Psoas muscle (tissue), 8 donors: ENCODE data around the gene SPRED1. TPM values are rescaled to one million over a fixed set of nuclear protein-coding genes. Genes with fewer than 3 reads are reported as not detected.

Experiments used
- ATAC-seq, 4 donors: fragments of 200-7000 bp; cut with Tn5 transposase; one replicate each; pipeline ENCODE4 v1.9.1; 2020; ENCODE audit warnings: moderate library complexity in 3 of 4, mild to moderate bottlenecking in 2 of 4
- DNase-seq, 2 donors: peaks; one replicate each; pipeline ENCODE4 v3.0.0-alpha.2; 2020
- H3K27ac ChIP-seq: fragments of 200-600 bp; one replicate; pipeline ENCODE4 v1.8.0; 2022
- H3K27me3 ChIP-seq, 3 donors: fragments of 200-600 bp in 1 of 3; one replicate each; pipeline versions ENCODE4 v1.6.1 to v1.8.0; 2013 to 2022; ENCODE audit warnings: low read length in 2 of 3, mild to moderate bottlenecking in 2 of 3, moderate library complexity in 1 of 3; ENCODE audit not compliant: insufficient read depth in 3 of 3
- H3K36me3 ChIP-seq, 2 donors: fragments of 200-600 bp in 1 of 2; one replicate each; pipeline versions ENCODE4 v1.6.1 to v1.8.0; 2013 to 2022; ENCODE audit warnings: low read depth in 1 of 2, mild to moderate bottlenecking in 1 of 2, moderate library complexity in 1 of 2; ENCODE audit not compliant: insufficient read depth in 1 of 2
- H3K4me1 ChIP-seq: fragments of 200-600 bp; one replicate; pipeline ENCODE4 v1.8.0; 2022
- H3K4me3 ChIP-seq: fragments of 200-600 bp; one replicate; pipeline ENCODE4 v1.8.0; 2022; ENCODE audit warnings: mild to moderate bottlenecking
- H3K9me3 ChIP-seq: fragments of 200-600 bp; one replicate; pipeline ENCODE4 v1.8.0; 2022
- WGBS, 3 donors: extraction: QIAGEN DNeasy Blood & Tissue Kit; methylation state at CpG; one replicate each; pipeline versions ENCODE4 v1.1.6 to v1.1.7; 2013; 5-methylcytosine and 5-hydroxymethylcytosine counted together
- intact Hi-C, 2 donors: fragments of 100-400 bp; cut with DNase I; formaldehyde crosslinking; loops; one replicate each; pipeline versions ENCODE4 v1.11.0 to v1.14.2; 2022
- long read RNA-seq, 2 donors: library from polyadenylated mRNA; unstranded; transcript quantifications; one replicate each; pipeline ENCODE4 v2.0.0, GENCODE V29; 2021
- polyA plus RNA-seq, 3 donors: library from polyadenylated mRNA; stranded (reverse); fragments of 200-250 nt; gene quantifications; one replicate each; pipeline ENCODE4 v1.2.3, GENCODE V29; 2013
- total RNA-seq, 4 donors: library from RNA; stranded (reverse); fragmentation: NEBNext Ultra II Directional in 2 of 4; extraction: Animal tissue kit (Norgen Biotek cat#: 25700) in 2 of 4; gene quantifications; one replicate each; pipeline versions ENCODE4 v1.2.1 to v1.2.4, GENCODE V29; 2021 to 2023
- TF ChIP-seq, protein P1 (sequence below): fragments of 200-600 bp; IDR thresholded peaks from one replicate; pipeline ENCODE4 v1.8.0; 2022; ENCODE audit warnings: antibody characterized with exemption
- donor health status: healthy with polysubstance abuse.
- donor health status: DM: no; HTN: no; CAD: no; lungs with moderate emphysema.
- donor health status: Bipolar disorder and iron deficiency.
- donor health status: healthy.
- donor health status: DM: yes; HTN: yes; CAD: no.
- donor health status: DM: no; HTN: no; CAD: no.
- donor health status: DM: no; HTN: no; CAD: no.
- donor health status: DM: yes; HTN: yes; CAD: no.

Gene SPRED1
- total RNA-seq (1 to 10 TPM; 4.2 to 7.1 (median 5.7) TPM), polyA plus RNA-seq (1 to 10 TPM in 2 of 3 donors, under 1 TPM in 1; 0.98 to 2.0 (median 1.8) TPM)
- long read RNA-seq, donor 1, full-length matches to known transcripts: 9 of 10 reads
- long read RNA-seq, donor 1, partial matches to known transcripts: 0 of 10 reads
- long read RNA-seq, donor 1, other reads (novel, unspliced or antisense): 1 of 10 reads
- long read RNA-seq, donor 2, full-length matches to known transcripts: 7 of 8 reads
- long read RNA-seq, donor 2, partial matches to known transcripts: 0 of 8 reads
- long read RNA-seq, donor 2, other reads (novel, unspliced or antisense): 1 of 8 reads

DNA sequence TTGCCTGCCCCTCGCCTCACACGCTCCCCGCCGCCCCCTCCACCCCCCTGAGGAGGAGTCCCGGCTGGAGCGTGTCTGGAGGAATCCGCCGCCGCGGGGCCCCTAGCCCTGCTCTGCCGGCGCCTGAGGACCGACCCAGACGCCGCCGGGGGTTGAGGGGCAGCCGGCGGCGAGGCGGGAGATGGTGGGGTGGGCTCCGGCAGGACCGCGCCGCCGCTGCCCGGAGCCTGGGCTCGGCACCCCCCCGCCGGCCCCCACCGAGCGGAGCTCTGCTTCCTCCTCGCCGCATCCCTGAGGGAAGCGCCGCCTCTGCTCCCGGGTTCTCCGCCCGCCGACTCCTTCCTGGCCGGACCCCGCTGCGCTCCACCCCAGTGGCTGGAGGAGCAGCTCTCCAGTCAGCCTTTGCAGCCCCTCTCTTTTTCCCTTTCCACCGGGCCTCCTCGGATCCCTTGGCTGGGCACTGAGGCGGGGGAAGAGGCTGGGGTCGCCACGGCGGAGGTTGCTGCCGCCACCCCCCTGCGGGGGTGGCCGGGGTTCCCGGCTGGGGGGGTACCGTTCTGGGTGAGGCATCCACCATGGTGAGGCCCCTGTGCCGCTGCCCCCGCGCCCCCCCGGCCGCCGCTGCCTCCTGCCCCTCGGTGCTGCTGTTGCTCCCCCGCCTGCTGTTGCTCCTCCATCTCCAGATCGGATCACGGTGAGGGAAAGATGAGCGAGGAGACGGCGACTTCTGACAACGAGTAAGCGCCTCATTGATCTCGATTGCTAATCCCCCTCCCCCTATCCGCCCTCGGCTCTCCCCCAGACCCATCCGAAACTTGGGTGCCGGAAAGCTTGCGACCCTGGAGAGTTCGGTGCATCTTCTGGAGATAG is at the start of gene SPRED1:
Gene SPRED1, plus strand, starts transcription at position 356 of the 870 bp plus-strand sequence. Its CDS starts 350 bp downstream, at position 706.
- intact Hi-C loops: loop anchor here in 1 of 2 donors (5.0 to 10.0 kb wide), 4 partner anchors 55 to 180 kb away; no protein-coding TSS in a partner anchor
- Histone ChIP-seq H3K27me3 (no peaks in the 10 kb centered on the region), H3K4me3 (peak within 1 kb of the TSS; percentile 90), H3K36me3 (no peaks in the 10 kb centered on the region), H3K9me3 (no peaks in the 10 kb centered on the region), H3K4me1 (peaks cover 3% of the 10 kb centered on the region), H3K27ac (peak within 1 kb of the TSS; percentile 93)
- WGBS, 3 donors: 0 to 1% (median 0%) methylated on average over 44 to 75 of the region's 75 CpGs
- DNase-seq: peak; percentile 81 to 86
- peak; percentile 62 to 72 (median 68) for ATAC-seq
- TF ChIP-seq, protein P1, sequence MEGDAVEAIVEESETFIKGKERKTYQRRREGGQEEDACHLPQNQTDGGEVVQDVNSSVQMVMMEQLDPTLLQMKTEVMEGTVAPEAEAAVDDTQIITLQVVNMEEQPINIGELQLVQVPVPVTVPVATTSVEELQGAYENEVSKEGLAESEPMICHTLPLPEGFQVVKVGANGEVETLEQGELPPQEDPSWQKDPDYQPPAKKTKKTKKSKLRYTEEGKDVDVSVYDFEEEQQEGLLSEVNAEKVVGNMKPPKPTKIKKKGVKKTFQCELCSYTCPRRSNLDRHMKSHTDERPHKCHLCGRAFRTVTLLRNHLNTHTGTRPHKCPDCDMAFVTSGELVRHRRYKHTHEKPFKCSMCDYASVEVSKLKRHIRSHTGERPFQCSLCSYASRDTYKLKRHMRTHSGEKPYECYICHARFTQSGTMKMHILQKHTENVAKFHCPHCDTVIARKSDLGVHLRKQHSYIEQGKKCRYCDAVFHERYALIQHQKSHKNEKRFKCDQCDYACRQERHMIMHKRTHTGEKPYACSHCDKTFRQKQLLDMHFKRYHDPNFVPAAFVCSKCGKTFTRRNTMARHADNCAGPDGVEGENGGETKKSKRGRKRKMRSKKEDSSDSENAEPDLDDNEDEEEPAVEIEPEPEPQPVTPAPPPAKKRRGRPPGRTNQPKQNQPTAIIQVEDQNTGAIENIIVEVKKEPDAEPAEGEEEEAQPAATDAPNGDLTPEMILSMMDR: no peak

DNA sequence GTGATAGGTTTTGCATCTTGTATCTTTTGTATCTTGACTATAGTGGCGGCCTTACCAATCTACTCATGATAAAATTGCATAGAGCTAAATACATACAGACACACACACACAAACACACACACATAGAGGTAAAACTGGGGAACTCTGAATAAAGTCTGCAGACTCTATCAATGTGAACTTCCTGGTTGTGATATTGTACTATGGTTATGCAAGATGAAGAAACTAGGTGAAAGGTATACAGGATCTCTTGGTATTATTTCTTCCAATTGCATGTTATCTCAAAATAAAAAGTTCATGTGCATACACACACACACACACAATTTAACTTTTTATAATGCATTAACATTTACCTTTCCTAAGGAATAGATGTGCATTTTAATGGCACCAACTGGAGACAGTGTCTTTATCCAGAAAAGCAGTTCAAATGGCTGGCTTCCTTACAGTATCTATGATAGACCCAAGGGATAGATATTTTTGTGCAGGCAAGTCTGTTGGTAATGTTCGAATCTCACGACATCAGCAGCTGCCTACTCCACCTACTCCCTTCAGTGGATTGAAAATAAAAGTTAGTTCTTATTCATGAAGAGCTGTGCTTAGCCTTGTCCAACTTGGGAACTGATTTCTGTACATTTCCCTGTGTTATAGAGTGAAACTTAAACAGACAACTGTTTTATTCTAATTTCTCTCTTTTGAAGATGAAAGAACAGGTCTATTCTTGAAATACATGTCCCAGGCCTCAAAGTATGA is 46.9 kb upstream of the SPRED1 start:
- no peaks in the 10 kb centered on the region for H3K36me3 ChIP-seq
- intact Hi-C loops: no loop called here
- H3K4me3 ChIP-seq: no peak overlapping the region
- TF ChIP-seq, protein P1: no peak
- H3K4me1 ChIP-seq: no peaks in the 10 kb centered on the region
- 47 to 60% (median 53%) methylated on average over 3 of the region's 3 CpGs for WGBS, 3 donors
- H3K27me3 ChIP-seq: peaks cover 0 to 4% (median 2%) of the 10 kb centered on the region in 3 donors
- ATAC-seq: no peak
- no peaks in the 10 kb centered on the region for H3K9me3 ChIP-seq
- no peak overlapping the region for H3K27ac ChIP-seq
- no peak for DNase-seq

DNA sequence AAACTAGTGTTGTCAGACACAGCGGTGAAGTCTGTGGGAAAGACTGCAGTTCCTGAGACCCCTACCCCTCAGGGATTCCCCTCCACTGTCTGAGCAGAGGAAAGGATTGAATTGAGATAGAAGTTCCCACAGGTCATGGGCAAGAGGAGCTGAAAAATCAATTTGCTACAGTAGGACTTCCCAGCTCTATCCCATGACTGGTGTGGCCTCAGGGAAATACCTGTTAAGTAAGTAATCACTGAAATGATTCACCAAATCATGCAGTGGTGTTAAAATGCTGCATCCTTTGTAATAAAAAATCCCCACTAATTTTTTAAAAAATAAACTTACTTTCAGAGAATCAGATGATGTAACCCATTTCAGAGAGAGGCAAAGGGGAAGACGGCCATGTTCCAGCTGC is 45.0 kb upstream of the SPRED1 start:
- TF ChIP-seq, protein P1: no peak
- H3K4me1 ChIP-seq: no peaks in the 10 kb centered on the region
- no peak for DNase-seq
- H3K36me3 ChIP-seq: no peaks in the 10 kb centered on the region
- no peaks in the 10 kb centered on the region for H3K9me3 ChIP-seq
- no peak overlapping the region for H3K27ac ChIP-seq
- WGBS, 3 donors: 61 to 74% (median 69%) methylated on average over 2 of the region's 2 CpGs
- H3K27me3 ChIP-seq: peaks cover 0 to 4% (median 2%) of the 10 kb centered on the region in 3 donors
- ATAC-seq: no peak
- intact Hi-C loops: no loop called here
- no peak overlapping the region for H3K4me3 ChIP-seq

DNA sequence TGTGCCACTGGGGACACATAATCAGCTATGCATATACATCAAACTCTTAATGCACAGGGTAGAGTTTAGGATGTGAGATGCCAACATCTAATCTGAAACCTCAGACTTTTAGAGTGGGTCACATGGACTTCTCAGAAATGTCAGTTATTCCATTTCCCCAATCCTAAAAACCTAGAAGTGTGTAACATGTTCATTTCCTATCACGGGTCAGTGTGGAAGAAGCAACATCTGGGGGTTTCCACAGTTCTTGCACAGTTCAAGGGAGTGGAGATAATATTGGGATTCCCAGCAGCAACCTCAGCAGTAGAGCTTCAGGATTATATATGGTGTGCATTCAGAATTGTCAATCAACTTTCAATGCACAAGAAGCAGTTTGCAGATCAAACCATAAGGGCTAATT is 44.4 kb upstream of the SPRED1 start:
- Histone ChIP-seq H3K9me3 (no peaks in the 10 kb centered on the region), H3K27me3 (peaks cover 0 to 4% (median 2%) of the 10 kb centered on the region in 3 donors), H3K36me3 (no peaks in the 10 kb centered on the region), H3K27ac (no peak overlapping the region), H3K4me1 (no peaks in the 10 kb centered on the region), H3K4me3 (no peak overlapping the region)
- ATAC-seq: no peak
- WGBS, 3 donors: 77 to 94% (median 79%) methylated on average over 1 of the region's 1 CpG
- intact Hi-C loops: no loop called here
- no peak for DNase-seq
- TF ChIP-seq, protein P1: no peak
